SK-N-SH (cell line): Measurements from ENCODE around the gene WASF1. TPM values are rescaled to one million over a fixed set of nuclear protein-coding genes. Genes with fewer than 3 reads are reported as not detected.

Experiments used
- CTCF ChIA-PET: fragments of 300-600, 350-600 bp; formaldehyde crosslinking; extraction: SDS; loops from one replicate; lab custom pipeline; 2021; lab: Yijun Ruan, JAX
- POLR2A ChIA-PET: fragments of 350-600 bp; sonication (Branson Sonifier 250); formaldehyde crosslinking; extraction: SDS; loops from one replicate; lab custom pipeline; 2020; ENCODE audit warnings: antibody characterized with exemption, inconsistent platforms; lab: Yijun Ruan, JAX
- DNase-seq: peaks from one replicate; pipeline ENCODE4 v3.0.0; 2012
- H2AFZ ChIP-seq: fragments of 200-600 bp; sonication (generic); 2 replicates; pipeline ENCODE4 v1.8.1; 2016; ENCODE audit warnings: antibody characterized with exemption, mild to moderate bottlenecking, low read depth
- H3F3A ChIP-seq: fragments of 200-600 bp; sonication (generic); replicated peaks from 2 replicates; pipeline ENCODE3; 2016; ENCODE audit warnings: antibody characterized with exemption, mild to moderate bottlenecking; ENCODE audit not compliant: insufficient read depth
- H3K27ac ChIP-seq, 2 experiments: fragments of 200-500 bp in 1 of 2; fragments of 200-600 bp in 1 of 2; sonication (Bioruptor generic) in 1 of 2; sonication (generic), shearing (Covaris generic) in 1 of 2; 2 replicates each; pipeline versions ENCODE4 v1.5.1 to v1.6.1; 2014 to 2016; ENCODE audit warnings: low read depth in 2 of 2, inconsistent platforms in 1 of 2, low read length in 1 of 2, mild to moderate bottlenecking in 1 of 2, mixed read lengths in 1 of 2
- H3K27me3 ChIP-seq: fragments of 200-600 bp; sonication (generic), shearing (Covaris generic); 2 replicates; pipeline ENCODE4 v1.6.1; 2016; ENCODE audit warnings: mixed run types; ENCODE audit not compliant: insufficient read depth
- H3K36me3 ChIP-seq, 2 experiments: fragments of 200-500 bp in 1 of 2; fragments of 200-600 bp in 1 of 2; sonication (Bioruptor generic) in 1 of 2; sonication (generic) in 1 of 2; replicated peaks in 1 of 2; 2 replicates each; pipeline versions ENCODE3 to v1.5.1; 2014 to 2016; ENCODE audit warnings: low read length in 1 of 2, mild to moderate bottlenecking in 1 of 2; ENCODE audit not compliant: insufficient read depth in 2 of 2, control insufficient read depth in 1 of 2
- H3K4me1 ChIP-seq, 2 experiments: fragments of 200-500 bp in 1 of 2; fragments of 200-600 bp in 1 of 2; sonication (Bioruptor generic) in 1 of 2; sonication (generic), shearing (Covaris generic) in 1 of 2; 2 replicates each; pipeline versions ENCODE4 v1.5.1 to v1.6.1; 2014 to 2016; ENCODE audit warnings: low read depth in 1 of 2, low read length in 1 of 2, mixed run types in 1 of 2; ENCODE audit not compliant: insufficient read depth in 2 of 2, control insufficient read depth in 1 of 2
- H3K4me2 ChIP-seq: fragments of 200-600 bp; sonication (generic), shearing (Covaris generic); 2 replicates; pipeline ENCODE4 v1.6.1; 2017; ENCODE audit warnings: mixed run types
- H3K4me3 ChIP-seq, 2 experiments: fragments of 200-500 bp in 1 of 2; fragments of 200-600 bp in 1 of 2; sonication (Bioruptor generic) in 1 of 2; sonication (generic), shearing (Covaris generic) in 1 of 2; 2 replicates each; pipeline versions ENCODE4 v1.5.1 to v1.8.1; 2014 to 2016; ENCODE audit warnings: low read depth in 2 of 2, inconsistent platforms in 1 of 2, low read length in 1 of 2, mild to moderate bottlenecking in 1 of 2, mixed read lengths in 1 of 2, moderate library complexity in 1 of 2
- H3K79me2 ChIP-seq: fragments of 200-600 bp; sonication (generic); 2 replicates; pipeline ENCODE4 v1.8.1; 2017; ENCODE audit warnings: mild to moderate bottlenecking; ENCODE audit not compliant: insufficient read depth
- H3K9ac ChIP-seq: fragments of 200-600 bp; sonication (generic); 2 replicates; pipeline ENCODE4 v1.6.1; 2017; ENCODE audit warnings: mixed run types
- H3K9me2 ChIP-seq: fragments of 200-600 bp; sonication (generic); 2 replicates; pipeline ENCODE4 v1.6.1; 2017; ENCODE audit warnings: mixed run types
- H3K9me3 ChIP-seq: fragments of 200-600 bp; sonication (generic); 2 replicates; pipeline ENCODE4 v1.6.1; 2017; ENCODE audit warnings: mixed run types, mild to moderate bottlenecking, moderate library complexity
- H4K20me1 ChIP-seq: fragments of 200-600 bp; sonication (generic); 2 replicates; pipeline ENCODE4 v1.6.1; 2017; ENCODE audit warnings: mild to moderate bottlenecking, mixed run types; ENCODE audit not compliant: insufficient read depth
- EZH2phosphoT487 ChIP-seq: fragments of 200-600 bp; sonication (generic); IDR thresholded peaks from 2 replicates; pipeline ENCODE4 v1.6.1; 2017; ENCODE audit warnings: low read depth, mixed run types, mild to moderate bottlenecking, antibody characterized with exemption, moderate library complexity, borderline replicate concordance
- FOXJ3 ChIP-seq: sonication (generic); formaldehyde crosslinking; IDR thresholded peaks from 2 replicates; pipeline ENCODE4 v1.5.1; 2020; ENCODE audit warnings: mild to moderate bottlenecking, missing genetic modification reagents
- GABPA ChIP-seq: IDR thresholded peaks from 2 replicates; pipeline ENCODE4 v1.4.0; 2012; ENCODE audit warnings: low read depth, mild to moderate bottlenecking
- MAX ChIP-seq: IDR thresholded peaks from 2 replicates; pipeline ENCODE4 v1.4.0; 2012; ENCODE audit warnings: low read depth
- MEF2A ChIP-seq: IDR thresholded peaks from 2 replicates; pipeline ENCODE4 v1.4.0; 2012; ENCODE audit warnings: low read depth, borderline replicate concordance
- MXI1 ChIP-seq: IDR thresholded peaks from 2 replicates; pipeline ENCODE4 v1.6.1; 2012; ENCODE audit warnings: mild to moderate bottlenecking, low read depth, low read length, improper control_type of control experiment
- NFIC ChIP-seq: IDR thresholded peaks from 2 replicates; pipeline ENCODE4 v1.4.0; 2012; ENCODE audit warnings: borderline replicate concordance
- PBX3 ChIP-seq: IDR thresholded peaks from 2 replicates; pipeline ENCODE4; 2012
- RFX5 ChIP-seq: IDR thresholded peaks from 2 replicates; pipeline ENCODE4 v1.6.1; 2012; ENCODE audit warnings: mild to moderate bottlenecking, improper control_type of control experiment, low read length
- SMC3 ChIP-seq: IDR thresholded peaks from 2 replicates; pipeline ENCODE4 v1.6.1; 2012; ENCODE audit warnings: low read depth, low read length, improper control_type of control experiment
- TAF1 ChIP-seq: IDR thresholded peaks from 2 replicates; pipeline ENCODE4 v1.6.1; 2012; ENCODE audit warnings: low read depth, mild to moderate bottlenecking, low read length, moderate library complexity, borderline replicate concordance
- TEAD4 ChIP-seq: IDR thresholded peaks from 2 replicates; pipeline ENCODE4 v1.4.0; 2012; ENCODE audit warnings: mild to moderate bottlenecking, borderline replicate concordance; ENCODE audit not compliant: insufficient read depth
- USF1 ChIP-seq: IDR thresholded peaks from 2 replicates; pipeline ENCODE4 v1.4.0; 2012; ENCODE audit warnings: low read depth, borderline replicate concordance
- USF2 ChIP-seq: fragments of 150-350 bp; IDR thresholded peaks from 2 replicates; pipeline ENCODE4 v1.6.1; 2017; ENCODE audit warnings: antibody characterized with exemption, low read length, low read depth, borderline replicate concordance
- YY1 ChIP-seq: IDR thresholded peaks from 2 replicates; pipeline ENCODE4 v1.4.0; 2012; ENCODE audit warnings: low read depth, mild to moderate bottlenecking
- WGBS: methylation state at CpG from one replicate; pipeline ENCODE4 v1.1.6; 2017; ENCODE audit warnings: low lambda C conversion rate; 5-methylcytosine and 5-hydroxymethylcytosine counted together
- polyA plus RNA-seq, 3 experiments: library from polyadenylated mRNA; depleted of rRNA; stranded (reverse); fragments of >200 nt; gene quantifications; 2 replicates each; pipeline ENCODE4 v1.2.3, GENCODE V29; 2012

Gene WASF1
- polyA plus RNA-seq, 1 of the 3 experiments (the other 2 are of a cell fraction): 31.4 TPM

- Histone ChIP-seq H3F3A (peaks cover 4% of the 10 kb centered on the region), H3K4me2 (no peak overlapping the region), H3K27ac (no peak overlapping the region), H3K36me3 (peaks cover 4% of the 10 kb centered on the region in 2 experiments), H3K4me3 (no peak overlapping the region), H2AFZ (no peak overlapping the region), H3K9me3 (no peaks in the 10 kb centered on the region), H3K9ac (no peak overlapping the region), H4K20me1 (peaks cover 38% of the 10 kb centered on the region; the same call in 1 of the 2 replicates), H3K4me1 (peaks cover 17 to 26% of the 10 kb centered on the region in 2 experiments), H3K9me2 (no peaks in the 10 kb centered on the region), H3K27me3 (no peaks in the 10 kb centered on the region), H3K79me2 (peaks cover 99% of the 10 kb centered on the region)
- CTCF ChIA-PET: interaction anchor here (1.1 to 1.2 kb wide), 2 partner anchors 157 to 204 kb away, joined by 3 to 5 read pairs; no protein-coding TSS in a partner anchor
- TF ChIP-seq FOXJ3 (CRISPR knock-in tag): no peak
- WGBS: 89% methylated on average over 3 of the region's 3 CpGs
- DNase-seq: no peak
- POLR2A ChIA-PET: no interaction called here
Measured at GRCh38 chr6:110185879-110186278, 6.4 kb upstream of the WASF1 start.

- Histone ChIP-seq H3K27me3 (no peaks in the 10 kb centered on the region), H3K79me2 (peaks cover 86% of the 10 kb centered on the region), H3K9me3 (no peaks in the 10 kb centered on the region), H3K4me1 (peaks cover 17 to 26% of the 10 kb centered on the region in 2 experiments), H4K20me1 (peaks cover 24% of the 10 kb centered on the region; the same call in 1 of the 2 replicates), H3K9me2 (no peaks in the 10 kb centered on the region), H3K4me3 (peak overlapping the region in 1 of 2 experiments; percentile 25; a peak in 1 of 4 replicates), H3K9ac (no peak overlapping the region), H3K36me3 (peaks cover 2 to 4% of the 10 kb centered on the region in 2 experiments), H3K4me2 (peak overlapping the region; percentile 85), H3F3A (peaks cover 4% of the 10 kb centered on the region), H3K27ac (no peak overlapping the region), H2AFZ (no peak overlapping the region)
- no peak for DNase-seq
- CTCF ChIA-PET: interaction anchor here (1.3 kb wide), 1 partner anchor 16 kb away, joined by 5 read pairs; no protein-coding TSS in a partner anchor
- WGBS: 86% methylated on average over 5 of the region's 5 CpGs
- POLR2A ChIA-PET: no interaction called here
- TF ChIP-seq USF2: no peak
- no peak for TF ChIP-seq YY1
- no peak for TF ChIP-seq MEF2A
- no peak for TF ChIP-seq SMC3
- TF ChIP-seq MXI1: no peak
- no peak for TF ChIP-seq RFX5
- no peak for TF ChIP-seq EZH2phosphoT487
- TF ChIP-seq GABPA: no peak
- TF ChIP-seq USF1: no peak
- no peak for TF ChIP-seq PBX3
- no peak for TF ChIP-seq TAF1
- TF ChIP-seq TEAD4: no peak
- TF ChIP-seq MAX: no peak
- TF ChIP-seq FOXJ3 (CRISPR knock-in tag): no peak
- TF ChIP-seq NFIC: no peak
Measured at GRCh38 chr6:110183292-110183885, 3.9 kb upstream of the WASF1 start.
